H54 (cell line): Measurements from ENCODE around the gene AGBL1.

Experiments
- DNase-seq: peaks from one replicate; pipeline ENCODE4 v3.0.0; 2011; ENCODE audit warnings: low spot score, mixed read lengths; ENCODE audit not compliant: insufficient read length
- FAIRE-seq: peaks from 3 replicates; lab custom pipeline; 2011; peaks lifted over from hg19 to GRCh38; lab: Jason Lieb, UNC
- POLR2A ChIP-seq: IDR thresholded peaks from 2 replicates; pipeline ENCODE4 v1.6.1; 2011; ENCODE audit warnings: low read depth, mild to moderate bottlenecking, low read length

AGBL1 gene

DNA sequence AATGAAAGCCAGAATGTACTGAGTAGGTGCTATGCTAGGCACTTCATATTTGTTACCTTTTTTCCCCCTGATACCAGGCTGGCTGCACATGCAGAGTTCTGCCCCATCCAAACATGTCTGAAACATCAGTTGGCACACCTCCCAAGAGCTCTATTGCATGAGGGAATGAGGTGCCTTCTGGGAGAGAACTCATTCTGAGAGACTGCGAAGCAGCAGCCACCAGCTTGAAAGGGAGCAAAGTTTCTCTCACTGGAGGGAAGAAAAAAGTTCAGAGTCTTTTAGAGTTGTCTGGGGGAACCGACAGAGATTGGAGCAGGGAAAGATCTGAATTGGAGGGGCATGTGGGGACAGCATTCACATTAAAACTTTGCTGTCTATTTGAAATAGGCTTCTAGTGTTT is 84.1 kb downstream of the AGBL1 start:
- FAIRE-seq: no peak
- no peak for TF ChIP-seq POLR2A
- no peak for DNase-seq

DNA sequence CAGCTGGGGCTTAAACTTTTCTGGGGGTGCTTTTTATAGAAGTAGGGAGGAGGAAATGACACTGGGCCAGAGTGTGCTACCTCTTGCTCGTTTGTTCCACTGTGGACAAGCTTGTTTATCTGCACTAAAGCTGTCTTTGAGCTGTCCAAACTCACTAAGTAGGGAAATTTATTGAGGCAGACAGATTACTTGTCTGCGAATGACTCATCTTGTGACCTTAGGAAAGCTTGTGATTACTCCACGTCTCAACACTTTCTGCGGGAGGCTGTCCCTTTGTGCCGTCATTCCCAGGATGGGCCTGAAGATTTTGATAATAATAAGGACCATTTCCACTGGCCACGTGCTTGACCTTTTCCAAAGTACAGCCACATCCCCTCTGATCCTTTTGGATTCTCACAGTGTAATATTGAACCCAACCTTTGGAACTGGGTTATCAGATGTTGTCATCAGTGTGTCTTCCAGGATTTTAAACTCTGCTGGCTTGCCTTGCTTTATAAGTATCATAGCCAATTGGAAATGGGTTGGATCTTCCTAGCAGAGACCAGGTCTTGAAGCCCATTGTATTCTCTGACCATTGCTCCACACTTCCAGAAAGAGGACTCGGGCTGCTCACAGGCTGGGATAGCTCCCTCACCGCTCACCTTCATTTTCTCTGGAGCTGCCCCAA is 84.7 kb downstream of the AGBL1 start:
- no peak for FAIRE-seq
- TF ChIP-seq POLR2A: no peak
- no peak for DNase-seq

DNA sequence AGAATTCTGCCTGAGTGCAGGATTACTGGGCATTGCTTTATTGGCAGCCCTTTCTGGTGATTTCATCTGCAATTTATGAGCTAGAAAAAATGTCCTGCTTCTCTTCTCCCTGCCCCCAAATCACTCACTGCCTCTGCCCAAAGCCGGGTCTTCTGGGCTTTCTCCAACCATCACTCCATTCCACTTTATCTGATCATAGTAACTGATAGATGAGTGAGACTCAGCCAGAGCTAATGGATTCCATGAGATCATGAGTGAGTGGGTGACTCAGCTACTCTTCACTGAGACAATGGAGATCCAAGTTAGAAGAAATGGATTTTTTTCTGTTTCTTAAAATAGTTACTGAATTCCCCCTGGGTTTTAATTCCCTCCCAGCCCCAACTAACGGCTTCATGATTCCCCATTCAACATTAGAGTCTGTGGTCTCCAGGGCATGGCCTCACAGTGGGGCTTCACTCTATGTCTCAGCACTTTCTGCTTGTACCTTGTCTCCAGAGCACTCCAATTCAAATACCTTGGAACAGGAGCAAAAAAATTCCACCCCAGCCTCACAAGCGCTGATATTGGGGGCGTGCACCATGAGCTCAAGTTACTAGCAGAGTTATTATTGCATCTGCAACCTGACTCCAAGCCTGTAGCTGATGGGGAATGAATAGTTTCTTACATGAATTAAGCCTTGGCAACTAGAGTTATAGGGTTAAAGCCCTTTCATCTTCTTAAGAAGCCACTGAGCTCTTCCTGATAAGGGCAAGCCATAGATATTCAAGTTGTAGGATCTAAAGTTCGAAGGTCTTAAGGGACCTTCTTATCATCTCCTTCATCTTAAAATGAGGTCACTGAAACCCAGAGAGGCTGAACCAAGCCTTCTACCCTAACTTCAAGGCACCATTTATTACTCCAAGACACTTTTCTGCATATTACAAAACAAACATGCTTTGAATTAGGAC is 85.9 kb downstream of the AGBL1 start:
- no peak for TF ChIP-seq POLR2A
- DNase-seq (no peak), FAIRE-seq (no peak)

DNA sequence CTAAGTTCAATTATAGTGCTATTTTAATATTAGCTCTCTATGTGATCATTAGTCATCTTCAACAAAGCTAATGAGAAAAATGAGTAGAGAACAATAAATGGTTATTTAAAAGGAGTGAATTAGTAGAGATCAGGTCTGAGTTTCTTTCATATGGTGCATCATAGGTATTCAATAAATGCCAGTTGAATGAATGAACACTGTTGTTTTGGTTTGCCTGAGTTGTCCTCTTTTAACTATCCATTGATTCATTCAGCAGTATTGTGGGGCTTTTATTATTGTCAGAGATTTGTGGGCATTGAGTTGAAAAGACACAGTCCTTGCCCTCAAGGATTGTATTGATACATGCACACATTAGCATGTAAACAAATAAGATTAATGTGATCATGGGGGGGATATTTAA is 88.2 kb downstream of the AGBL1 start:
- FAIRE-seq (no peak), DNase-seq (no peak)
- no peak for TF ChIP-seq POLR2A

DNA sequence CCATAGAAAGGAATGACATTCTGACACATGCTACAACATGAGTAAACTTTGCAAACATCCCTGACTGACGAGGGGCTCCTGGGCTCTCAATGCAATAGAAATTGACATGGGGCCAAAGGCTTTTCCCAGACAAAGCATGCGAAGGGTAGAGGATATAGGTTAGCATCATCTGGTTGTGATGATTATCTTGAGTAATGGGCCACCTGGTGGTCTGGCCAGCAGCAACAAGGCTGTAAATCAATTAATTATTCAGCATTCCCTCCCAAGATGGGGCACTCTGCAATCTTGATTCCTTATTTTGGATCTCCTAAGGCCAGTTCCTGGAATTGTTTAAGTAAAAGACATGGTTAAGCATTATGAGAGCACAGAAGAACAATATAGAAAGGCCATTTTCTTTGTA is 99.2 kb downstream of the AGBL1 start:
- FAIRE-seq: no peak
- TF ChIP-seq POLR2A: no peak
- no peak for DNase-seq

DNA sequence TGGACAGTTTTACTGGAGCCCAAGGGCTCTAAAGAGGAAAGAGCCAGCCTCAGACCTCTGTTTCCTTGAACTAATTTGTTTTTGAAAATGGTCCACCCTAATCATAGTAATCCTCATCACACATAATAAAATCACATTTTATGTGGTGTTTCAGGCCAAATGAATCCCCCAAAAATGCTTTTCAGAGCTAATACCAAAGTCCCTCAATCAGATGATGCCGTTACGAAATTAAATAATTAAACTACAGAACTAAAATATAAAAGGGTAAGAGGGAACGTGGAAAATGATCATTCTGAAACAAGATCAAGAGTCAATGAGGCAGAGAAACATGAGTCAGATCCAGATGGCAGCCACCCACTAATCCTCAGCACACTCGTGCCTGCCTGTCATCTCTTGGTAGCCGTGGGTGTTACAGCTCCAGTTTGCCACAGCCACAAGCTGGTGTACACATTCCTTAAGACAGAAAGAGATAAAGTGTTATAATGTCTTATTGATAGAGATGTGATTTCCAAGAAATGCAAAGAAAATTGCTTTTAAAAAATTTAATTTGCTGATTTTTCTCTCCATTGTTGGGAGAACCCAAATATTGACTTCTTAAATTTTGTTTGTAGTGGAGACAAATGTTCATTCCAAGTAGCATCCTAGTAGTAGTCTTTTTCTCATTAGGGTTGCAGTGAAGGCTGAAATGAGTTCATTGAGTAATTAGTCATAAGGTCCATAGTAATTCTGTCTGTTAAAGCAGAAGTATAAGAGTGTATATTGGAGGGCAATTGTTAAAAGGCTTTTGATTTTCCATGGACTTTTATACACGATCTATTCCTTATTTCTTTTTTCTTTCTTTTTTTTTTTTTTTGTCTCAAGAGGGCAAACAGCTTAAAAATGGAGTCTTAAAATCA is 104.2 kb downstream of the AGBL1 start:
- FAIRE-seq: no peak
- DNase-seq: no peak
- TF ChIP-seq POLR2A: no peak

DNA sequence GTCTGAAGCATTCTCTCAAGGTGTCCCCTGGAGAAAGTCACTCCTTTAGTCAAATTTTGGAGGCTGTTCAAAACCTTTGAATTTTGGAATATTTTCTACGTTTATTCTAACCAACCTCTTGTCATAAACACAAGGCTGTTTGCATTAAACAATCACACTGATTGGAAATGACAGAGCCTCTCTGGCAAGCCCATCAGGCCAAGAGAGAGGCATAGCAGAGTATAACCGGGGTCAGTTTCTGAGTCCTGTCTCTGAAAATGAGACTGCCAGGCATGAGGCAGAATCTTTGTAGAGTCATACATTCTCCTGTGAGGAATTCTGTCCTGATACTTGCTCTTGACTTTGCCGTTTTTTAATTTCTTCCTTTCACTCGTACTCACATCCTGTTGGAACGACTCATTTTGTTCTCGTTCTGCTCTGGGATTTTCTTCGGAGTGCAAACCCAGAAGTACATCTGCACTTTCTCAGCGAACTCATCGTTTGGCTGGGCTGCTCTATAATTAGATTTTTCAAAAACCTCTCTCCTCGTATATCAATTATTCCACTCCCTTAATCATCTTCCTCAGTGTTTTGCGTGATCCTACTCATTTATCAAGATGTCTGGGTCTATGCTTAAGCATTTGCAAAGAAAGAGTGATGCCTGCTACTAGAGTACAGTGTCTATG is 114.2 kb downstream of the AGBL1 start:
- DNase-seq (no peak), FAIRE-seq (no peak)
- no peak for TF ChIP-seq POLR2A

DNA sequence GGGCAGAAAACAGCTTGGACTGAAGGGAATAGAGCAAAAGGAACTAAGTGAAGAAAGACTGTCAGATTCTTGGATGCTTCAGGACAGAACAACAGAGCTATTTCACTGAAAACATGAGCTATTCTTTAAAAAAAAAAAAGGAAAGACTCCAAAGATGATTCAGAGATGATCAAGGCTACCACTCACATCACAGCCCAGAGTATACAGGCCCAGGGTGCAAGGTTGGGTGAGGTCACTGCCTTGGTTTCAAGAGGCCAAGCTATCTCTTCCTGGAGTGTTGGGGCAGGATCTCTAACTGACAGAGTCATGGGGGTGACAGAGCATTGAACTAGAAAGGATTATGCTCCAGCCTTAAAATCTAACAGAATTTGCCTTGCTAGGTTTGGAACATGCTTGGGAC is 118.1 kb downstream of the AGBL1 start:
- no peak for FAIRE-seq
- DNase-seq: no peak
- TF ChIP-seq POLR2A: no peak

DNA sequence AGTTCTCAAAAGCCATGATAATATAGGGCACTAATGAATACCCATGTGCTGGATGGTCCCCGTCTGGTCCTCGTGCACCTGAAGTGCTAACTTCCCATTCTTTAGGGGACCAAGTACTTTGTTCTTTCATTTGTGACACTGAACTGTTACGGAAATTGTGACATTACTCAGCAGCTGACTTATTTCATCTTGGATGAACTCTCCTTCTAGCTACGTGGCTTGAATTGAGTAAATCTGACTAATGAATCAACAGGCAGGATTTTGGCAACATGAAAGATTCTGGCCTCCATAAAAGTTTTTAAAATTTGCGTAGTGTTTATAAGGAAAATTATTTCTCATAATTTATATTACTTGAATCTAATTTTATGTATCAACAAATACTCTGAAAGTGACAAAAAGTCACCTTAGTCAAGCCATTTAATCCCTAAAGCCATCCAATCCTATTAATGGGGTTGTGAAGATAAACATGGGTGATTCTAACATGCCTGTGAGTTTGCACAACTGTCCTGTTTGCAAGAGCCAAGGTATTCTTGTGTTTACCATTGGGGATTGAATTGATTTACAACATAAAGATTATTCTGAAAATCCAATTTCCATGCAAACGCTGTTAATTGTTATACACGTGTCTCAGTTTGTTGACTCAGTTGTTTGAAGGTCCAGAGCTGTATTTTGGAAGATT is 119.9 kb downstream of the AGBL1 start:
- TF ChIP-seq POLR2A: no peak
- FAIRE-seq (no peak), DNase-seq (no peak)

DNA sequence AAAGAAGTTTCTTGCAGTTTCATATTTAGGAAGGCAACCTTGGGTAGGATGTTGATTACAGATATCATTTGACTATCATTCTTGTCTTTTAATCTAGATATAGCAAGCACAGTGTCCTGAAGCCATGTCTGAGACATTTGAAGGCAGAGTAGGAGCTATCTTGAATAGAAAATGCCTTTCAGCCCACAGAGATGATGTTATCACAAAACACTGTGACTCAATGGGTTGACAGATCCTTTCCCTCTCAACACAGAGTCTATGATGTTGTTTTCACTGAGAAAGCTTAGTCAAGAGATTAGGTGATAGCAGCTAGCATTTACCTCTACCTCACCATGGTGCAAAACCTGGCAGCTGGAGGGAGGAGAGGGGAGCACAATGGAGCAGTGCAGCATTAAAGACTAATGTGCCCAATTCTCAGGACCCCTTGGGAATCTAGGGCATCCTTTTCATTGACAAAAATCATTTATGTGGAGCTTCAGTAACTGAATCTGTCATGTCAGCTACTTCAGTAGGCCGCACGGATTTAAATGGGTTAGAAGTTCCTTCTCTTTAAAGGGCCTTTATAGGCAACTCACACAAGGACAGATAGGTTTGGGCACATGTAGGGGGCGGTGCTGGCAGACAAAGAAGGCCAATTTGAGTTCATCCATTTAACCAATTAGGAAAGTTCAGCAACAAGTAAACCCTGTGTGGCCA is 121.8 kb downstream of the AGBL1 start:
- no peak for DNase-seq
- no peak for TF ChIP-seq POLR2A
- FAIRE-seq: no peak

DNA sequence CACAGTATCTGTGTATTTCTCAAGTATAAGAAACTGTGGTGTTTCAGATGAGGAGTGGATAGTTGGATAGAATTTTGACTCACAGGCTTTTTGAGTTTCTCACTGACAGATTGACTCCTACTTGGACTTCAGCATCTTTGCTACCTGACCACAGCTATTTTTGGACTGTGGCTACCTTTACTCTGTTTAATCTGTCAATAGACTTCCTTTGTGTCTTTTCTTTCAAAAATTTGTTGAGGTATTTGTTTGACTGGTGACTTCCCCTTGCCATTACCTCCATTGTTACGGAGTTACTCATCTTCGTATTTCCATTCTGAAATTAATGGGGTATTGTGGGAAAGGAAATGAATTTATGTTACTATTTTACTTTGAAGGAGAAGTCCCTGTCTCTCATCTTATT is 123.8 kb downstream of the AGBL1 start:
- DNase-seq (no peak), FAIRE-seq (no peak)
- no peak for TF ChIP-seq POLR2A

DNA sequence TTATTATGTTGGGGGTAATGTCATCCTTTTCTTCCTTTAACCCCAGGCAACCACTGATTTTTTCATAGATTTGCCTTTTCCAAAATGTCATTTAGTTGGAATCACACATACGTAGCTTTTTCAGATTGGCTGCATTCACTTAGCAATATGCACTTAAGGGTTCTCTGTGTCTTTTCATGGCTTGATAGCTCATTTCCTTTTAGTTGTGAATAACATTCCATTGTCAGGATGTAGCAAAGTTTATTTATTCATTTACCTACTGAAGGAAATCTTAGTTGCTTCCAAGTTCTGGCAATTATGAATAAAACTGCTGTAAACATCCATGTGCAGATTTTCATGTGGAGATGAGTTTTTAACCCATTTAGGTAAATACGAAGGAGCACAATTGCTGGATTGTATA is 125.4 kb downstream of the AGBL1 start:
- FAIRE-seq: no peak
- no peak for TF ChIP-seq POLR2A
- DNase-seq: no peak
